Measurements from ENCODE around the gene RASGRP3. TPM values are rescaled to one million over a fixed set of nuclear protein-coding genes. Genes with fewer than 3 reads are reported as not detected.
A peak's percentile ranks its signal among the peaks of the same experiment; 100 is the strongest.

RASGRP3 gene
- total and polyA plus RNA-seq, 2 of the 13 experiments (the other 11 are each of a cell fraction or from before 2014, with no cell fraction given): 0.01 TPM; not detected in 1

GRCh38 chr2:33598561-33599174 is 122.2 kb downstream of the RASGRP3 start (continued):
- TF ChIP-seq SMAD9 (CRISPR knock-in tag; IDR thresholded peaks at IDR 0.05): no peak
- 0 out of 2 replicates have a peak, but pooled peaks have one; percentile 10 for TF ChIP-seq RFX5 (IDR thresholded peaks at IDR 0.05; ENCODE audit: low read depth, low read length)
- no peak for TF ChIP-seq ZNF660 (CRISPR knock-in tag; IDR thresholded peaks at IDR 0.05; ENCODE audit: borderline replicate concordance, low read depth)
- peak; percentile 15; the same call in 1 of the 2 replicates for TF ChIP-seq MTA1 (CRISPR knock-in tag; IDR thresholded peaks at IDR 0.05; ENCODE audit: borderline replicate concordance)
- TF ChIP-seq ATF7 (IDR thresholded peaks at IDR 0.05): no peak
- peak; percentile 35; the same call in 1 of the 2 replicates for TF ChIP-seq ATF7 (CRISPR knock-in tag; IDR thresholded peaks at IDR 0.05)
- TF ChIP-seq RFX3 (CRISPR knock-in tag; IDR thresholded peaks at IDR 0.05): no peak
- peak; percentile 31; the same call in 1 of the 2 replicates for TF ChIP-seq SPEN (CRISPR knock-in tag; IDR thresholded peaks at IDR 0.05; ENCODE audit: low read depth)
- peak; percentile 61; the same call in 1 of the 2 replicates for TF ChIP-seq HINFP (CRISPR knock-in tag; IDR thresholded peaks at IDR 0.05; ENCODE audit: low read depth)
- TF ChIP-seq PCBP2 (optimal IDR thresholded peaks at IDR 0.05; ENCODE audit: low read depth, low read length, poor library complexity, severe bottlenecking): peak; percentile 55
- TF ChIP-seq MXI1 (IDR thresholded peaks at IDR 0.05; ENCODE audit: borderline replicate concordance, low read depth, low read length): peak; percentile 36; the same call in 1 of the 3 replicates
- TF ChIP-seq ZFP82 (CRISPR knock-in tag; IDR thresholded peaks at IDR 0.05; ENCODE audit: borderline replicate concordance): peak; percentile 44; the same call in 1 of the 2 replicates
- no peak for TF ChIP-seq ZNF816 (CRISPR knock-in tag; IDR thresholded peaks at IDR 0.05; ENCODE audit: borderline replicate concordance)
- 0 out of 2 replicates have a peak, but pooled peaks have one; percentile 15 for TF ChIP-seq DRAP1 (CRISPR knock-in tag; IDR thresholded peaks at IDR 0.05)
- peak; percentile 1; the same call in 1 of the 2 replicates for TF ChIP-seq FOXK1 (CRISPR knock-in tag; IDR thresholded peaks at IDR 0.05; ENCODE audit: borderline replicate concordance, low read depth)
- TF ChIP-seq CCDC6 (CRISPR knock-in tag; IDR thresholded peaks at IDR 0.05): peak; percentile 48; the same call in 1 of the 2 replicates
- 0 out of 2 replicates have a peak, but pooled peaks have one; percentile 26 for TF ChIP-seq SAFB2 (CRISPR knock-in tag; IDR thresholded peaks at IDR 0.05; ENCODE audit: borderline replicate concordance, low read depth)
- peak in 1 of 2 experiments; percentile 75; a peak in 2 of 4 replicates for TF ChIP-seq HMGXB4 (CRISPR knock-in tag; IDR thresholded peaks at IDR 0.05; ENCODE audit: borderline replicate concordance in 1 of 2, low read depth in 1 of 2)
- 0 out of 2 replicates have a peak, but pooled peaks have one; percentile 10 for TF ChIP-seq CBX5 (CRISPR knock-in tag; IDR thresholded peaks at IDR 0.05; ENCODE audit: borderline replicate concordance)
- TF ChIP-seq FOXC1 (CRISPR knock-in tag; IDR thresholded peaks at IDR 0.05; ENCODE audit: borderline replicate concordance): 0 out of 2 replicates have a peak, but pooled peaks have one; percentile 2
- TF ChIP-seq ZNF891 (CRISPR knock-in tag; IDR thresholded peaks at IDR 0.05): peak; percentile 53; the same call in 1 of the 2 replicates
- TF ChIP-seq NFRKB (IDR thresholded peaks at IDR 0.05): no peak
